ENCODE measurements around the gene NFKBIE. TPM values are rescaled to one million over a fixed set of nuclear protein-coding genes. Genes with fewer than 3 reads are reported as not detected.

NFKBIE gene
- total and polyA plus RNA-seq, 2 of the 13 experiments (the other 11 are each of a cell fraction or from before 2014, with no cell fraction given) = 6.7 to 14.5 TPM

DNA sequence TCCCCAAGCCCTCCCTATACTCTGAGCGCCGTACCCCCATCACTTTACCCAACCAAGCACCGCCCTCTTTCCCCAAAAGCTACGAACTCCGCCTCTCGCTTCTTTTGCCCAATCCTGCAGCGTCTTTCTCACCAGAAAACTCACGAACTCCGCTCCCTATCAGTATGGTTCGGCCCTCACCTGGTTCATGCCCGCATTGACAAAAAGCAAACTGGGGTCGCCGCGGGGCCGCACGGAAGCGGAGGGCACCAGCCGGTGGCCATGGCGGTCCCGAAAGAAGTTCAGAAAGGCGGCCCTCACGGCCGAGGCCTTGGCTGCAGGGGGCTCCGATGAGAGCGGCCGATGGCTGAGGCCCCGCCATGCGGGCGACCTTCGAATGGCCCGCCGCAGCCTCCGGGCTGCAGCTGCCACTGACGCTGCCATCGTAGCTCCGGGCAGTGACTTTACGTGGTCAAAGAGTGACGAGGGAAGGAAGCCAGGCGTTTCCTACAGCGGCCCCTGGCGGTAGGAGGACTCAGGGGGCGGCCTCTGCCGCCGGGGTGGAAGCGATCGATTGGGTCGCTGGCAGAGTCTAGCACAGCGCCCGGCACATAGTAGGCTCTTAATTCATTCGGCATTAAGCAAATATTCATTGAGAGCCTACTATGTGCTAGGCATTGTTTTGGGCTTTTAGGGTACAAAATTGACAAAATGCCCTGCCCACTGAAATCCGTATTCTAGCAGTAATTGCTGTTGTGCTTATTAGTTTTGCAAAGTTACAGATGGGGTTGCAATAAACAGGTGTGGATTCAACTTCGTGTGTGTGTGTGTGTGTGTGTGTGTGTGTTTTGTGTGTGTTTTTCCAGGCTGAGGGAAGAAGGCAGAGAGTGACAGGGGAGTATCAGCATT lies 47.8 kb upstream of the NFKBIE start, which contains the start of gene AARS2 (continued):
- TF ChIP-seq, protein P1, sequence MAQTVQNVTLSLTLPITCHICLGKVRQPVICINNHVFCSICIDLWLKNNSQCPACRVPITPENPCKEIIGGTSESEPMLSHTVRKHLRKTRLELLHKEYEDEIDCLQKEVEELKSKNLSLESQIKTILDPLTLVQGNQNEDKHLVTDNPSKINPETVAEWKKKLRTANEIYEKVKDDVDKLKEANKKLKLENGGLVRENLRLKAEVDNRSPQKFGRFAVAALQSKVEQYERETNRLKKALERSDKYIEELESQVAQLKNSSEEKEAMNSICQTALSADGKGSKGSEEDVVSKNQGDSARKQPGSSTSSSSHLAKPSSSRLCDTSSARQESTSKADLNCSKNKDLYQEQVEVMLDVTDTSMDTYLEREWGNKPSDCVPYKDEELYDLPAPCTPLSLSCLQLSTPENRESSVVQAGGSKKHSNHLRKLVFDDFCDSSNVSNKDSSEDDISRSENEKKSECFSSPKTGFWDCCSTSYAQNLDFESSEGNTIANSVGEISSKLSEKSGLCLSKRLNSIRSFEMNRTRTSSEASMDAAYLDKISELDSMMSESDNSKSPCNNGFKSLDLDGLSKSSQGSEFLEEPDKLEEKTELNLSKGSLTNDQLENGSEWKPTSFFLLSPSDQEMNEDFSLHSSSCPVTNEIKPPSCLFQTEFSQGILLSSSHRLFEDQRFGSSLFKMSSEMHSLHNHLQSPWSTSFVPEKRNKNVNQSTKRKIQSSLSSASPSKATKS (CRISPR knock-in tag; IDR thresholded peaks at IDR 0.05) = no peak
- TF ChIP-seq ZNF383 (CRISPR knock-in tag; IDR thresholded peaks at IDR 0.05; ENCODE audit: borderline replicate concordance) = 0 out of 2 replicates have a peak, but pooled peaks have one; percentile 44
- TF ChIP-seq TOPORS (CRISPR knock-in tag; IDR thresholded peaks at IDR 0.05) = peak; percentile 82; the same call in 1 of the 2 replicates
- peak; percentile 79; the same call in 1 of the 2 replicates for TF ChIP-seq ZNF367 (CRISPR knock-in tag; IDR thresholded peaks at IDR 0.05; ENCODE audit: borderline replicate concordance)
- TF ChIP-seq, protein P2, sequence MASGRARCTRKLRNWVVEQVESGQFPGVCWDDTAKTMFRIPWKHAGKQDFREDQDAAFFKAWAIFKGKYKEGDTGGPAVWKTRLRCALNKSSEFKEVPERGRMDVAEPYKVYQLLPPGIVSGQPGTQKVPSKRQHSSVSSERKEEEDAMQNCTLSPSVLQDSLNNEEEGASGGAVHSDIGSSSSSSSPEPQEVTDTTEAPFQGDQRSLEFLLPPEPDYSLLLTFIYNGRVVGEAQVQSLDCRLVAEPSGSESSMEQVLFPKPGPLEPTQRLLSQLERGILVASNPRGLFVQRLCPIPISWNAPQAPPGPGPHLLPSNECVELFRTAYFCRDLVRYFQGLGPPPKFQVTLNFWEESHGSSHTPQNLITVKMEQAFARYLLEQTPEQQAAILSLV (CRISPR knock-in tag; IDR thresholded peaks at IDR 0.05; ENCODE audit: borderline replicate concordance) = peak; percentile 98
- peak; percentile 83 for TF ChIP-seq TEAD3 (CRISPR knock-in tag; optimal IDR thresholded peaks at IDR 0.05; ENCODE audit: borderline replicate concordance)
- TF ChIP-seq SOX13 (IDR thresholded peaks at IDR 0.05) = no peak
- peak in 1 of 2 experiments; percentile 74; a peak in 2 of 4 replicates for TF ChIP-seq SOX13 (CRISPR knock-in tag; conservative IDR thresholded peaks at IDR 0.05 in 1 of 2, IDR thresholded peaks at IDR 0.05 in 1 of 2)
- TF ChIP-seq MIER3 (CRISPR knock-in tag; IDR thresholded peaks at IDR 0.05; ENCODE audit: borderline replicate concordance) = peak; percentile 98
- no peak for TF ChIP-seq NPAS2 (CRISPR knock-in tag; IDR thresholded peaks at IDR 0.05; ENCODE audit: borderline replicate concordance)
- TF ChIP-seq PPARG (CRISPR knock-in tag; conservative IDR thresholded peaks at IDR 0.05) = peak; percentile 75
- peak; percentile 77 for TF ChIP-seq ZNF441 (CRISPR knock-in tag; IDR thresholded peaks at IDR 0.05; ENCODE audit: borderline replicate concordance)
- TF ChIP-seq ZNF782 (CRISPR knock-in tag; IDR thresholded peaks at IDR 0.05; ENCODE audit: borderline replicate concordance) = peak; percentile 89; the same call in 1 of the 2 replicates
- peak in 1 of 2 experiments; percentile 61; a peak in 2 of 4 replicates for TF ChIP-seq NR2F1 (CRISPR knock-in tag; IDR thresholded peaks at IDR 0.05)
- peak; percentile 97 for TF ChIP-seq CBX1 (IDR thresholded peaks at IDR 0.05; ENCODE audit: low read depth)
- TF ChIP-seq, protein P3, sequence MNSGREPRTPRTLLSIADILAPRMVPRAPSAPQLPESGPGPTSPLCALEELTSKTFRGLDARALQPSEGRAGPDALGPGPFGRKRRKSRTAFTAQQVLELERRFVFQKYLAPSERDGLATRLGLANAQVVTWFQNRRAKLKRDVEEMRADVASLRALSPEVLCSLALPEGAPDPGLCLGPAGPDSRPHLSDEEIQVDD (CRISPR knock-in tag; IDR thresholded peaks at IDR 0.05; ENCODE audit: borderline replicate concordance) = peak; percentile 94
- no peak for TF ChIP-seq PAF1 (CRISPR knock-in tag; IDR thresholded peaks at IDR 0.05)
- TF ChIP-seq ZNF451 (CRISPR knock-in tag; IDR thresholded peaks at IDR 0.05) = peak; percentile 90; the same call in 1 of the 2 replicates
- TF ChIP-seq, protein P4, sequence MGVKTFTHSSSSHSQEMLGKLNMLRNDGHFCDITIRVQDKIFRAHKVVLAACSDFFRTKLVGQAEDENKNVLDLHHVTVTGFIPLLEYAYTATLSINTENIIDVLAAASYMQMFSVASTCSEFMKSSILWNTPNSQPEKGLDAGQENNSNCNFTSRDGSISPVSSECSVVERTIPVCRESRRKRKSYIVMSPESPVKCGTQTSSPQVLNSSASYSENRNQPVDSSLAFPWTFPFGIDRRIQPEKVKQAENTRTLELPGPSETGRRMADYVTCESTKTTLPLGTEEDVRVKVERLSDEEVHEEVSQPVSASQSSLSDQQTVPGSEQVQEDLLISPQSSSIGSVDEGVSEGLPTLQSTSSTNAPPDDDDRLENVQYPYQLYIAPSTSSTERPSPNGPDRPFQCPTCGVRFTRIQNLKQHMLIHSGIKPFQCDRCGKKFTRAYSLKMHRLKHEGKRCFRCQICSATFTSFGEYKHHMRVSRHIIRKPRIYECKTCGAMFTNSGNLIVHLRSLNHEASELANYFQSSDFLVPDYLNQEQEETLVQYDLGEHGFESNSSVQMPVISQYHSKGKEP (CRISPR knock-in tag; IDR thresholded peaks at IDR 0.05) = peak; percentile 90; the same call in 1 of the 2 replicates
- TF ChIP-seq, protein P5, sequence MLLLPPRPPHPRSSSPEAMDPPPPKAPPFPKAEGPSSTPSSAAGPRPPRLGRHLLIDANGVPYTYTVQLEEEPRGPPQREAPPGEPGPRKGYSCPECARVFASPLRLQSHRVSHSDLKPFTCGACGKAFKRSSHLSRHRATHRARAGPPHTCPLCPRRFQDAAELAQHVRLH (CRISPR knock-in tag; IDR thresholded peaks at IDR 0.05; ENCODE audit: borderline replicate concordance, low read depth) = peak; percentile 99
- TF ChIP-seq RAD51 (IDR thresholded peaks at IDR 0.05; ENCODE audit: borderline replicate concordance) = no peak

Data from HepG2 (cell line).